ENCODE measurements around the gene GRIP1. TPM values are rescaled to one million over a fixed set of nuclear protein-coding genes. Genes with fewer than 3 reads are reported as not detected.

Gene GRIP1
- total RNA-seq, 2 donors from 2014 or later, result 0.28 TPM; not detected in 1

DNA sequence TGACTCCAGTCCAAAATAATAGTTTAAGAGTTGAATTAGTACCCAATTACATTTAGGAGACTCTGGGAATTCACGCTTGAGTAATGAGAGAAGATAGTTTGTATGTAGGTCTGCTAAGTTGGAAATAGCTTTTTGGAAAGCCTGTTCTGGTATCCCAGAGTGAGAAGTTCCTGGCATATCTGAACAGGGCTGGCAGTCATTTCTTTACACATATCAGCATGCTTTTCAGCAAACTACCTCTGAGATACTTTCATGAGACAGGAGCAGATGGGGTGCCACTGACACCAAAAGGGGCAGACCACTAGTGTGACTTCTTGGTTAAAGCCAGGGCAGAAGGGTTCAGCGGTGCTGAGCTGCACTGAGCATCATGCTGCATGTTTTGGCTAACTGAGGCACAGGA is 45.1 kb upstream of the GRIP1 start:
- H3K27me3 ChIP-seq (replicated peaks; ENCODE audit: insufficient read depth), result no peaks in the 10 kb centered on the region
- TF ChIP-seq, protein P1, sequence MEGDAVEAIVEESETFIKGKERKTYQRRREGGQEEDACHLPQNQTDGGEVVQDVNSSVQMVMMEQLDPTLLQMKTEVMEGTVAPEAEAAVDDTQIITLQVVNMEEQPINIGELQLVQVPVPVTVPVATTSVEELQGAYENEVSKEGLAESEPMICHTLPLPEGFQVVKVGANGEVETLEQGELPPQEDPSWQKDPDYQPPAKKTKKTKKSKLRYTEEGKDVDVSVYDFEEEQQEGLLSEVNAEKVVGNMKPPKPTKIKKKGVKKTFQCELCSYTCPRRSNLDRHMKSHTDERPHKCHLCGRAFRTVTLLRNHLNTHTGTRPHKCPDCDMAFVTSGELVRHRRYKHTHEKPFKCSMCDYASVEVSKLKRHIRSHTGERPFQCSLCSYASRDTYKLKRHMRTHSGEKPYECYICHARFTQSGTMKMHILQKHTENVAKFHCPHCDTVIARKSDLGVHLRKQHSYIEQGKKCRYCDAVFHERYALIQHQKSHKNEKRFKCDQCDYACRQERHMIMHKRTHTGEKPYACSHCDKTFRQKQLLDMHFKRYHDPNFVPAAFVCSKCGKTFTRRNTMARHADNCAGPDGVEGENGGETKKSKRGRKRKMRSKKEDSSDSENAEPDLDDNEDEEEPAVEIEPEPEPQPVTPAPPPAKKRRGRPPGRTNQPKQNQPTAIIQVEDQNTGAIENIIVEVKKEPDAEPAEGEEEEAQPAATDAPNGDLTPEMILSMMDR (IDR thresholded peaks at IDR 0.05), result no peak
- H3K9me3 ChIP-seq, result no peaks in the 10 kb centered on the region
- H3K4me3 ChIP-seq, result no peak overlapping the region
- H3K27ac ChIP-seq, result no peak overlapping the region
- no peaks in the 10 kb centered on the region for H3K4me1 ChIP-seq (ENCODE audit: control insufficient read depth in 1 of 2, low read depth in 2 of 2)
- ATAC-seq (ENCODE audit: insufficient number of reproducible peaks, low FRiP score, low read depth) (no peak), DNase-seq (ENCODE audit: low spot score) (no peak)
- no peaks in the 10 kb centered on the region for H3K36me3 ChIP-seq

DNA sequence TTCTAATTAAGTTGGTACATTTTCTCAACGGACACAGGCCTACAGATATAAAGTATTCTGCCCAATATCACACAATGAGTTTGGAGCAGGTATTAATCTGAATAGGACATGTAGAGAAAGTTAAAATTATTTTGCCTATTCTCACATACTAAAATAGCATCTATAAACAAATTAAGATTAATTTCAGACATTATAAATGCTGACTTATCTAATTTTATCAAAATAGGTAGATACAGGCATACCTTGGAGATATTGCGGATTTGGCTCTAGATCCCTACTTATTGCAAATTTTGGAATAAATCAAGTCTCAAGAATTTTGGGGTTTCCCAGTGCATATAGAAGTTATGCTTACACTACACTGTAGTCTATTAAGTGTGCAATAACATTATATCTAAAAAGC is 41.0 kb upstream of the GRIP1 start:
- TF ChIP-seq, protein P1 (IDR thresholded peaks at IDR 0.05), result no peak
- no peak for ATAC-seq (ENCODE audit: insufficient number of reproducible peaks, low FRiP score, low read depth)
- H3K27me3 ChIP-seq (replicated peaks; ENCODE audit: insufficient read depth), result no peaks in the 10 kb centered on the region

GRCh38 chr12:66717036-66717673 is 38.3 kb upstream of the GRIP1 start:
- ATAC-seq (ENCODE audit: insufficient number of reproducible peaks, low FRiP score, low read depth) (no peak), DNase-seq (ENCODE audit: low spot score) (no peak)
- no peak overlapping the region for H3K4me3 ChIP-seq
- H3K27ac ChIP-seq, result no peak overlapping the region
- no peaks in the 10 kb centered on the region for H3K36me3 ChIP-seq
- no peaks in the 10 kb centered on the region for H3K27me3 ChIP-seq (replicated peaks; ENCODE audit: insufficient read depth)
- TF ChIP-seq, protein P1 (IDR thresholded peaks at IDR 0.05), result no peak
- no peaks in the 10 kb centered on the region for H3K4me1 ChIP-seq (ENCODE audit: control insufficient read depth in 1 of 2, low read depth in 2 of 2)
- H3K9me3 ChIP-seq, result no peaks in the 10 kb centered on the region

More for the DNA sequence above, 41.0 kb upstream of the GRIP1 start:
- no peaks in the 10 kb centered on the region for H3K9me3 ChIP-seq
- no peaks in the 10 kb centered on the region for H3K4me1 ChIP-seq (ENCODE audit: control insufficient read depth in 1 of 2, low read depth in 2 of 2)
- DNase-seq (ENCODE audit: low spot score), result no peak
- H3K36me3 ChIP-seq, result no peaks in the 10 kb centered on the region
- H3K27ac ChIP-seq, result no peak overlapping the region
- no peak overlapping the region for H3K4me3 ChIP-seq

DNA sequence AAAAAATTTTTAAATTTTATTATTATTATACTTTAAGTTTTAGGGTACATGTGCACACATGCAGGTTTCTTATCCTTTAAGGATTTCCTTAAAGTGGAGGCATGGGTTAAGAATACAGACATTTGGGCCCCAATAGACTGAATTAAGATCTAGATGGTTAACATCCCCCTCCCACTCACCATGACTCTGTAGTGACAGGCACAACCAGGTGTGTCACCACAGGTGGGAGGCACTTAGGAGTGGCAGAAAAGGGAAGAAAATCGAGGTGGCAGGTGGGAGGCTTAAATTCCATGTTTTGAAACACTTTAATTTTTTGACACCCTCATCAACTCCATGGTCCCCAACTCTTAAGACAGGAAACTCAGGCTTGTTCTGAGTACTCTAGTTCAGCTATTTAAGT is 37.6 kb upstream of the GRIP1 start:
- H3K9me3 ChIP-seq, result no peaks in the 10 kb centered on the region
- no peak for ATAC-seq (ENCODE audit: insufficient number of reproducible peaks, low FRiP score, low read depth)
- no peak for DNase-seq (ENCODE audit: low spot score)
- H3K27me3 ChIP-seq (replicated peaks; ENCODE audit: insufficient read depth), result no peaks in the 10 kb centered on the region
- TF ChIP-seq, protein P1 (IDR thresholded peaks at IDR 0.05), result no peak
- no peaks in the 10 kb centered on the region for H3K4me1 ChIP-seq (ENCODE audit: control insufficient read depth in 1 of 2, low read depth in 2 of 2)
- no peaks in the 10 kb centered on the region for H3K36me3 ChIP-seq
- H3K4me3 ChIP-seq, result no peak overlapping the region
- no peak overlapping the region for H3K27ac ChIP-seq

- H3K4me1 ChIP-seq (ENCODE audit: control insufficient read depth in 1 of 2, low read depth in 2 of 2), result no peaks in the 10 kb centered on the region
- H3K27ac ChIP-seq, result no peak overlapping the region
- ATAC-seq (ENCODE audit: insufficient number of reproducible peaks, low FRiP score, low read depth) (no peak), DNase-seq (ENCODE audit: low spot score) (no peak)
- no peaks in the 10 kb centered on the region for H3K36me3 ChIP-seq
- H3K27me3 ChIP-seq (replicated peaks; ENCODE audit: insufficient read depth), result no peaks in the 10 kb centered on the region
- H3K4me3 ChIP-seq, result no peak overlapping the region
- TF ChIP-seq, protein P1 (IDR thresholded peaks at IDR 0.05), result no peak
- no peaks in the 10 kb centered on the region for H3K9me3 ChIP-seq
Observed at GRCh38 chr12:66714709-66715108, 35.8 kb upstream of the GRIP1 start.

Measured in thoracic aorta (tissue), 2 donors.